ENCODE results near the gene CCDC188. TPM values are rescaled to one million over a fixed set of nuclear protein-coding genes. Genes with fewer than 3 reads are reported as not detected.

CCDC188 gene
- total RNA-seq, 1 experiment from 2014 or later, result not detected

DNA sequence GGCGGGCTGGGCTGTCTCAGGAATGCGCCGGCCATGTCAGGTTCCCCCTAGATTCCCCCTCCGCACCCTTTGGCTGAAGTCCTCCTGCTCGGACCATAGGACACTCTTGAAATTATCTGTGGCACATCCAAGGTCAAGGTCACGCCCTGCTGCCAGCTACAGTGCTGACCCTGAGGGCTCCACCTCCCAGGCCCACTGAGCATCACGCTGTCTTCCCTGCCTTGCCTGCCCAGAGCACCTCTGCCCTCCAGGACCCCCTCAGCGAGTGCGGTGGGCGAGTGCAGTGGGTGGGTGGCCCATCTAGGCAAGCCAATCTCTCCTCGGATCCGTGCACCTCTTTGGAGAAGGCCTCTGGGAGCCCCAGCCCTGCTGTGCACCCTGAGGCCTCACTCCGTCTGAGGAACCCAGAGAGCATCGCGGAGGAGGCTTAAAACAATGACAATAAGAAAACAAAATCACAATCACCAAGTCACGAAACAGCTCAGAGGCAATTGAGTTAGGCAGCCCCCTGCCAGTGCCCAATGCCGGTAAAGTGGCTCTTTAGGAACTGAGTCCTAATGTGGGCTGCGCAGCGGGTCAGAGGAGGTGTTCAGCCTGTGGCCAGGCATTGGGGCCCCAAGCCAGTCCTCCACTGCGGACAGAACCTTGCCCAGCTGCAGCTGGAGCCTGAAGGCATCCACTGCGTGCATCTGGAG is 26.5 kb upstream of the CCDC188 start:
- Histone ChIP-seq H3K23me2 (ENCODE audit: insufficient read length, low read depth, low read length, poor library complexity, severe bottlenecking) (no peaks in the 10 kb centered on the region), H3K18ac (ENCODE audit: insufficient read length, low read depth, low read length) (no peak overlapping the region), H3K23ac (ENCODE audit: insufficient read length, low read depth, low read length) (no peak overlapping the region), H3K56ac (ENCODE audit: insufficient read length, low read depth, low read length) (no peak overlapping the region), H2BK5ac (ENCODE audit: insufficient read length, low read length) (no peak overlapping the region), H2BK20ac (ENCODE audit: low read depth, low read length, poor library complexity, severe bottlenecking) (no peak overlapping the region), H2BK120ac (ENCODE audit: low read depth, low read length, poor library complexity, severe bottlenecking) (no peak overlapping the region), H2BK12ac (ENCODE audit: insufficient read length, low read depth, low read length) (no peak overlapping the region), H3K4me1 (ENCODE audit: insufficient read depth, low read length) (no peaks in the 10 kb centered on the region), H4K20me1 (ENCODE audit: control insufficient read depth, insufficient read depth, insufficient read length) (no peaks in the 10 kb centered on the region), H3K4me2 (ENCODE audit: insufficient read depth, insufficient read length, low read length) (no peak overlapping the region), H4K5ac (ENCODE audit: insufficient read length, low read depth, low read length) (no peak overlapping the region), H3K79me1 (ENCODE audit: insufficient read depth, low read depth, low read length, poor library complexity, severe bottlenecking) (no peaks in the 10 kb centered on the region), H3K27ac (ENCODE audit: insufficient read length, low read depth, low read length) (no peak overlapping the region), H3K14ac (ENCODE audit: insufficient read depth, low read length) (no peak overlapping the region), H2AK5ac (ENCODE audit: insufficient read length, low read length) (no peak overlapping the region), H3T11ph (ENCODE audit: low read length) (no peak overlapping the region), H3K9ac (ENCODE audit: extremely low read depth, insufficient read length, low read length) (no peak overlapping the region), H3K9me3 (ENCODE audit: control insufficient read depth, low read depth, low read length) (no peaks in the 10 kb centered on the region), H3K79me2 (ENCODE audit: insufficient read depth, low read length) (no peaks in the 10 kb centered on the region), H3K4ac (ENCODE audit: low read depth, low read length) (no peak overlapping the region), H4K8ac (replicated peaks; ENCODE audit: insufficient read length, low read depth, low read length) (no peak overlapping the region), H2BK15ac (ENCODE audit: low read depth, low read length) (no peak overlapping the region), H3K27me3 (ENCODE audit: insufficient read depth, low read length) (no peaks in the 10 kb centered on the region), H4K91ac (ENCODE audit: insufficient read length, low read depth, low read length) (no peak overlapping the region), H2AFZ (ENCODE audit: low read length) (no peak overlapping the region)
- Mint-ChIP-seq H3K4me3 (no peak overlapping the region), H3K27ac (no peak overlapping the region; a peak in 1 of 7 replicates), H3K36me3 (ENCODE audit: insufficient read depth in 1 of 3, low read depth in 3 of 3) (no peaks in the 10 kb centered on the region), H3K27me3 (ENCODE audit: low read depth) (no peaks in the 10 kb centered on the region; the same call in 1 of the 2 replicates), H3K9me3 (no peaks in the 10 kb centered on the region; a peak in 1 of 5 replicates), H3K4me1 (peaks cover 3 to 21% of the 10 kb centered on the region in 2 experiments; a peak in 2 of 4 replicates)
- WGBS (ENCODE audit: extremely low coverage, insufficient read length, low lambda C conversion rate), result no CpG with 5 or more reads among the region's 21 CpGs
- TF ChIP-seq, protein P1, sequence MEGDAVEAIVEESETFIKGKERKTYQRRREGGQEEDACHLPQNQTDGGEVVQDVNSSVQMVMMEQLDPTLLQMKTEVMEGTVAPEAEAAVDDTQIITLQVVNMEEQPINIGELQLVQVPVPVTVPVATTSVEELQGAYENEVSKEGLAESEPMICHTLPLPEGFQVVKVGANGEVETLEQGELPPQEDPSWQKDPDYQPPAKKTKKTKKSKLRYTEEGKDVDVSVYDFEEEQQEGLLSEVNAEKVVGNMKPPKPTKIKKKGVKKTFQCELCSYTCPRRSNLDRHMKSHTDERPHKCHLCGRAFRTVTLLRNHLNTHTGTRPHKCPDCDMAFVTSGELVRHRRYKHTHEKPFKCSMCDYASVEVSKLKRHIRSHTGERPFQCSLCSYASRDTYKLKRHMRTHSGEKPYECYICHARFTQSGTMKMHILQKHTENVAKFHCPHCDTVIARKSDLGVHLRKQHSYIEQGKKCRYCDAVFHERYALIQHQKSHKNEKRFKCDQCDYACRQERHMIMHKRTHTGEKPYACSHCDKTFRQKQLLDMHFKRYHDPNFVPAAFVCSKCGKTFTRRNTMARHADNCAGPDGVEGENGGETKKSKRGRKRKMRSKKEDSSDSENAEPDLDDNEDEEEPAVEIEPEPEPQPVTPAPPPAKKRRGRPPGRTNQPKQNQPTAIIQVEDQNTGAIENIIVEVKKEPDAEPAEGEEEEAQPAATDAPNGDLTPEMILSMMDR (conservative IDR thresholded peaks at IDR 0.05), result no peak
- no peak for DNase-seq

All from H9 (cell line).